HT1080 (cell line): ENCODE measurements around the gene MECP2. TPM values are rescaled to one million over a fixed set of nuclear protein-coding genes. Genes with fewer than 3 reads are reported as not detected.

ENCODE experiments used
- DNase-seq: peaks from one replicate; pipeline ENCODE4 v3.0.0-alpha.2; 2015; ENCODE audit warnings: low read depth
- total RNA-seq: library from RNA; depleted of rRNA; stranded (reverse); fragments of >200 nt; shearing (Covaris generic); gene quantifications from 2 replicates; pipeline ENCODE4 v1.2.3, GENCODE V29; 2014

The MECP2 gene
- total RNA-seq, 1 experiment from 2014 or later = 32.0 TPM

DNA sequence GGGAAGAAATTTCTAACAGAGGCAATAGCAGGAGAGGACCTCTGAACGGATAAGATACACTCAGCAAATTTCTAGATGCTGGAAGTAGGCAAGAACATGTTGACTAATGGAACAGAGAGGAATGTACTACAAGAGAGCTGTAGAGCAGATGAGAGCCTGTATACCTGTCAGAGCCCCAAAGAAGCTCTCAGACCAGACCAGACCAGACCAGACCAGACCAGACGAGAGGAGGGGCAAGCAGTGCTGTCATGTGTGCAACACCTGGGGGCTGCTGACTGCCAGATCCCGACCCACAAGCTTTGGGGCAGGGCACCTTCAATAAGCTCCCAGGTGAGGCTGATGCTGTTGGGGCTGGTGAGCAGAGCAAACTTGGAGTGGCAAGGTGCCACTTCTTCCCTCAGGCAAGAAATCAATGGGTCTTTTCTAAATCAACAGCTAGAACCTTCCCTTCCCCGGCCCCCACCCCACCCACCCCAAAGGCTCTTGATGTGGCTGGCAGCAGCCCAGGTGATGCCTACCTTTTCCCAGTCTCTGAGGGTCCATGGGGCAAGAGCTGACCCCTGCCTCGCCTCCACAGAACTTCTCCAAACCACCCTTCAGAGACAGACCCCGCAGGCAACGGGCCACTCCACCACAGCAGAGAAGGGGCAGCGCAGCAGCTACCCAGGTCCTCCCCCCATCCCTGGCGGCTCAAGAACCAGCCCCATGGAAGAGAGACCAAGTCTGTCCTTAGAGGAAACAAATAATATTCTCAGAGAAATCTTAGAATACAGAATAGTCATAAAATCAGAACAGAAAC lies 32.7 kb downstream of the MECP2 start:
- no peak for DNase-seq

DNA sequence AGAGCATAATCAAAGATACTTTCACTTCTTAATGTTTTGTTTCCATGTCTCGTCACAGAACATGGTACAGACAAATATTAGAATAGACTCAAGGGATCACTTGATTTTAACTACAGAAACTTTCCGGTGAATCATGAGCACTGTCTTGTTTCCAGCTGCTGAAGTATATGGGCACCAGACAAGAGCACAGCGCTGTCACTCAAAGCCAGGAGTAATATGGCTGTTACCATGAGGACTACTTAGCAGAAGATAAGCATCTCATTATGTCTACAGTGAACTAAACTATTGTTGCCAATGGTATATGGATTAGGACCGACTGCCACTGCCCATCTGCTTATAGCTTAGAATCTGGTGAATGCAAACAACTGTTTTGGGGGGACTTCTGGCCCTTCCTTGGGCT lies 34.3 kb downstream of the MECP2 start:
- no peak for DNase-seq

DNA sequence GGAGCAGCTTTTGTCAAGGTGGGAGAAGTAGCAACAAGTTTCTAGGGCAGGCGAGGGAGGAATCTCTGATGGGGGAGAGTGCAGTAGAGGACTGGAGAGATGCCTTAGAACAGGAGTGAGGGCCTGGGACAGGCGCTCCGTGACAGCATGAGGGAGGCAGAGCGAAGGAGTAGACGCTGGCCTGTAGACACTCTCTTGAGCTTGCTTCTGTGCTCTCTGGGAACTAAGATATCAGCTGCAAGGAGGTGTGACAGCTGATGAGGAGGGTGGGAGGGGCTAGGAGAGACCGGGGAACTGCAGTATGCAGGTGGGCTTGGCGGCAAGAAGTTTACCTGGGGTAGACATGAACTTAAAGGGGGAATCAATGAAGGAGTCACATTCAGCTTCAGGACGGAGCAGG lies 35.7 kb downstream of the MECP2 start:
- no peak for DNase-seq

DNA sequence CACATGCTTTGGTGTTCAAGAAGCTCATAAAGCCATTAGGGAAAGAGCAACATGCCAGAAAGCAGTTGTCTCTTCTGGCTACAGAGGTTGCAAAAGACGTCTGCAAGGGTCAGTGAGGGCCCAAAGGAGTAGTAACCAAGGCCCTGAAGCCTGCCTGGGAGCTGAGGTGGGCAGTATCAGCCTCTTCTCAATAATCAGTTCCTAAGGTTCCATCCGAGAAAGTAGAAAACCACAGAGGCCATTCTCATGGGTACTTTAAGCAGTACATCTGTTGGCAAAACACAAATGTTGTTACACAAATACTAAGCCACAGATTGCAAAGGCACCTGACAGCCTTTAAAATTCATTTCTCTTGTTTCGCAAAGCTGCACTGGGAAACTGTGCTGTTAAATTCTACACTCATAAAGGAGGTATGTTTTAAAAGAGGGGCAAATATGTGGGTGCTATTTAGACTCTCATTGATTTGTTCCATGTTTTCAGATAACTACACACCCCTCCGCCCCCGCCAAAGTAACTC lies 37.7 kb downstream of the MECP2 start:
- no peak for DNase-seq

DNA sequence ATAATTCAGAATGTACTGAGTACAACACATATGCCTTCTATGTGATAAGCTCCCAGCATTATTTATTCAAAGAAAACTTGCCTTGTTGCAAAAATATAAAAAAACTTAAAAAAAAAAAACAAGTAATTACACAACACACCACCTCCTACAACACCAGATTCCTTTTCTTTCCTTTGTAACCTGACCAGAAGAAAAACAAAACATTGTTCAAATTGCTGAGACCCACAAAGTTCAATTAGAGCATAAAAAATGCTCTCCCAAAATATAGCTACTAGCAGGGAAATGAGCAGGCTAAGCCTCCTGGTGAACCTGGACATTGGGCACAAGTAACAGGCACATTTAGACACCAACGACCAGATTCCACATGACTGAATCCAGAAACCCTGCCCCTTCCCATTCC lies 38.3 kb downstream of the MECP2 start:
- no peak for DNase-seq

DNA sequence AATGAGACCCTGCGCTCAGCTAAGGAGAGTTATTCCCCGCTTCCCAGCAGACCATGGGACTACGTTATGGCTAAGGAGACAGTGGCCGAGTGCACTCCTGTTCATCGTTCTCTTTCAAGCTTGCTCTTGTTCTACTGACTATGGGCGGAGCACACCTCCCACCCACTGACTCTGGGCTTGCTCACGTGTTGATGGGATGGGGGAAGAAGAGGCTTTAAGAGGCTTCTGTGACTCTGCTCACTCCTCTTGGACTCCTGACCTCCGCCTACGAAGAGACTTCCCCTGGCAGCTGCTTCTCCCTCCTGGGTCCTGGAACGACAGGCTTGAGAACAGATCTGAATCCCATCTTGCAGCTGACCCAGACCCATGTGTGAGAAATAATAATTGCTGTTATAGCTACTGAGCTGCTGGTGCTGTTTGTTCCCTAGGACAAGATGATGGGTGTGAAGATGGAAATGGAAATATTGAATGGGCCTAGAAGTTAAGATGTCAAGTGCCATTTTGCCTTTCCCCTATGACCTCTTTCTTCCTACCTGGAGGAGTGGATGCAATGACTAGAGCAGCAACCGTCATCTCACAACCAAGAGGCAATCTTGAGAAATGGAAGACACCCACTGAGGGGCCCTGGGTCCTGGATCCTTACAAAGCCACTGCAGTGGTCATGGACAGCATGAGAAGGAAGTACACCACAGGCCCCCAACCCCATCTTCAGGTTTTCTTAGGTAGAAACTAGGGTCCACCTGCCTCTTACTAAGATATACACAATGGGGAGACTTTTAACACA lies 39.1 kb downstream of the MECP2 start:
- no peak for DNase-seq

DNA sequence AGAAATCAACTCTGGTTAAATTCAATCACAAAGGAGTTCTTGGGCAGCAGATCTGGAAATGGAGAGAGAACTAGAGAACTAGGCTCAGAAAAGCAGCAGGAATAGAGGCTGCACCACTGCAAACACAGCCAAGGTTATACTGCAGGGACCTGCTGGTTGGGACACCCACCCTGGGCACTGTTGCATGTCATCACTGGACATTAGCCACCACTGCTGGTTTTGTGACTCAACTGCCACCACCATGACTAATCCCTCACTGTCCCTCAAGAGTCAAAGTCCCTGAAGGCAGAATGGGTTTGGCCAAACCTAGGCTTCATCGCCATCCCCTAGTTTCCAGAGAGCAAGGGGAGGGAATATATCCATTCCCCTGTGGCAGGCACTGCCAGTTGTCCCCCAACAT lies 39.7 kb downstream of the MECP2 start:
- DNase-seq = no peak

DNA sequence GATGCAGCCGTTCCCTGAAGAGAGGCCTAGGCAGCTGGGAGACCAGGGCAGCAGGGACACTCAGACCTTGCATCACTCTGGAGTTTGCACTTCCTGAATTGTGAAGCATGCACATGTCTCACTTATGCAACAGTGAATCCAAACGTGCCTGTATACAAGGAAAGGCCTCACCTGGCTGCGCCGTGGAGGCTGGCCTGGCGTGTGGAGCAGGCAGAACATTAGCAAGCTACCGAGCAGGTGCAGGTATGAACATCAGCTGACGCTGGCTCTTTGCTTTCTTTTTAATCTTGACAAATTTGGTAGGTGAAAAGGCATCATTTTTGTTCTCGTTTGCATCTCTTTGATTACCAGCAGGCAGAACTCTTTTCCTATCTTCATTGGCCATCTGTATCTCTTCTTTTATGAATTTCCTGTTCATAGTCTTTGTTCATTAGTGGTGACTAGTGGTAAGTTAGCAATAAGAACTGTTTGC lies 40.7 kb downstream of the MECP2 start:
- DNase-seq = no peak

DNA sequence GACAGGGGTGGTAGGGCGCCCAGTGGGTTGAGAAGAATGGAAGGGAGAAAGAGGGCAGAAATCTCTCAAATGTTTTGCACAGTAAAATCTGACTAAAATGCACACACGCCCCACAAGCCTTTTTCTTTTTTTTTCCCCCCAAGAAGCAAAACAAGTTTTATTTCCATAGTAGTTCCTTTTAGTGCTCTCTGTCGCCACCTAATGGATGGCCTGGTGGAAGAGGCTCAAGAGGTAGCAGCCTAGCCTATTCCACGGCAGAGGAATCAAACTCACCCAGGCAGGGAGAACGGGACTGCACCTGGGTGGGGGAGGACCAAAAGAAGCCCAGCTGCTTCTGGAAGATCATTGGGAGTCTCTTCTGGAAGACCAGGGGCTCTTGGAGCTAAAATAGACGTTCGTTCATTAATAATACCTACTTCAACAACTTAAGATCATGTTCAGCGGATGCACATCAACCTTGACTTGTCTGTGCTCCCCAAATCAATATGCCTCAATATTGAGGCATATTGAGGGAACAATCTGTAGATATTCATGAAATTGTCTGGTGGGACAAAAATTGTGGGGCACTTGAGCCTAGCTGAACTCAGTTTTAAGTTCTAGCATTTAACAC lies 46.2 kb downstream of the MECP2 start:
- DNase-seq = peak; percentile 29

DNA sequence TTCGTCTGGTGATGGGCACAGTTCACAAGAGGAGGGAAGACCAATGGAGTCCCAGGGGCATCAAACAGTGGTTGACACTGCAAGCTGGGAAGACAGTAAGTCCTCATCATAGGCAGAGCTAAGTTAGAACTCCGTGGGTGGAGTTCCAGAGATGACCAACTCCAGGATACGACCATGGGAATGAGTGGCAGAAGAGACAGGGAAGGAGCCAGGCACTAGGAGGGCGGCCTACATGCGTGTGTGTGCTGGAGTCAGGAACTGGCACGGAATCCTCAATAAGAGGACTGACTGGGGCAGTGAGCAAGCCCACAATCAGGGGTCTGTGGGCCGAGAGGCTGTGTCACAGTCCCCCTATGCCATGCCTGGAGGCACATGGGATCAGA lies 47.4 kb downstream of the MECP2 start:
- no peak for DNase-seq

DNA sequence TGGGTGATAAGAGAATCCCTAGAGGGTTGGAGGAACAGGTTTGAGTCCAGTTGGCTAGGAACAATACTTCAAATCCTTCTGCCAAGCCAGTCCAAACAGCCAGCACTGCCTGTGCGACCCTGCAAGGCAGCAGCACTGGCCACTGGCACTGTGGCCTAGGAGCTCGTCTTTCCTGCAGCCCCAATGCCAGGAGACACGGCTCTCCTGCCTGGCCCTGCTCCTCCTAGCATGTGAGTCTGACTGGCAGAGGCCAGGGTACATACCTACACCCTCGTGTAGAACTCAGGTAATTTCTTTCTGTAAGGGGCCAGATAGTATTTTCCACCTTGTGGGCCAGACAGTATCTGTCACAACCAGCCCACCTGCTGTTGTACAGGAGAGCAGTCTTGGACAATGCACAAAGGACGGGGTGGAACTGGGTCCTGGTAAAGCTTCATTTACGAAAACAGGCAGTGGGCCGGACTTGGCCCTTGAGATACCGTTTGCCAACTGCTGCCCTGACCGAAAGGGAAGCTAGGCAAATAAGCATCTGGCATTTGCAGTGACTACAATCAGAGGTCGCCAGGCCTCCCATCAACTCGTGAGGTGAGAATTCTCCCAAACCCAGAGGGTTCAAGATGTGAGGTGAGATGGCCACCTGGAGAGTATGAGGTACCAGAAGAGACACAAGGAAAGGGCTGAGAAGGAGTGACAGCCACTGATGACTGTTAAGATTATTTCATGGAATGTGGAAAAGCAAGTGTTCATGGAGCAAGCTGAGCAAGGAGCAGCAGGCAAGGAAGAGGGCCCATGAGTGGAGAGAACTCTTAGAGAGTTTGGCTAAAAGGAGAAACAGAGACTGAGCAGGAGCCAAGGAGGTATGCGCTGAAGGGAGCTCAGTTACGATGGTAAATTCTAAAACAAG lies 48.1 kb downstream of the MECP2 start:
- DNase-seq = no peak

DNA sequence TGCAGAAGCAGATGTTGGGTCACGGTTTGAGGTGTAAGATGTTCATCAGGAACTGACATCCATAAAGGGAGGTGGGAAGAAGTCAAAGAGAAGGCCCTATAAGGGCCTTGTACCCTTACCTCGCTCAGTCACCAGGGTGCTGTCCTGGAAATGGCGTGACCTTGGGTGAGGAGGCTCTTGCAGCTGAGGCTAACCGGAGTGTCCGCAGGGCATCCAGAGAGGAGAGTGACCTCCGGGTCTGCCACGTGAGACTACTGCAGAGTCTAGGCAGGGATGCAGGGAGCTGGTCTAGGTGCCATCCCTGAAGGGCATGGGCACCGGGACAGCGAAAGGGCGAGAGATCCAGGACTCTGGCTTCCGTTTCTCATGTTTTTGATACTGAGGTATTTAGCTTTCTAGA lies 49.1 kb downstream of the MECP2 start:
- no peak for DNase-seq

DNA sequence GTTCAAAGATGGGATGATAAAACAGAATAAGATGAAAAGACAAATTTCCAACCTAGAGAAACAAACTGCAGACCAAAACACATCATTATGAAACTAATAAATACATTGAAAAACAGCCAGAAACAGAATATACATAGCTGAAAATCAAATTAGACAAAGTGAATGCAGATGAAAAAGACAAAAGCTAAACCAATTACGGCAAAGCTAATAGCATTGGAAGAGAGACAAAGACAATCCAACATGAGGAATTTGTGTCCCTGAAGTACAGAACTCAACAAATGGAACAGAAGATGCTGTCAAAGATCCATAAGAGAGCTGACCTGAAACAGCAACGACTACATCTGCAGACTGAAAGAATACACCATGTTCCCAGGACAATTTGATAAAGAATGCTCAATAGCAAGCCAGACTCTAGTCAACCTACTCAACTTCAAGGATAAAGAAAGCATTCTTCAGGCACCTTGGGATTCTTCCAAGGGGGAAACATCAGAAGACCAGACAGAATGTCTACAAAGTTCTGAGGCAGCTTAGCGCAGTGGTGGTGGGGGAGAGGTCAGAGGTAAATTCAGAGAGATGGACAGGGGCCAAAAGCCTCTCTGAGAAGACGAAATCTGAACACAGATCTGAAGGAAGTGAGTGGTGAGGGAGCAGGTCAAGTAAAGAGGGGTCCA lies 50.4 kb downstream of the MECP2 start:
- DNase-seq = no peak

DNA sequence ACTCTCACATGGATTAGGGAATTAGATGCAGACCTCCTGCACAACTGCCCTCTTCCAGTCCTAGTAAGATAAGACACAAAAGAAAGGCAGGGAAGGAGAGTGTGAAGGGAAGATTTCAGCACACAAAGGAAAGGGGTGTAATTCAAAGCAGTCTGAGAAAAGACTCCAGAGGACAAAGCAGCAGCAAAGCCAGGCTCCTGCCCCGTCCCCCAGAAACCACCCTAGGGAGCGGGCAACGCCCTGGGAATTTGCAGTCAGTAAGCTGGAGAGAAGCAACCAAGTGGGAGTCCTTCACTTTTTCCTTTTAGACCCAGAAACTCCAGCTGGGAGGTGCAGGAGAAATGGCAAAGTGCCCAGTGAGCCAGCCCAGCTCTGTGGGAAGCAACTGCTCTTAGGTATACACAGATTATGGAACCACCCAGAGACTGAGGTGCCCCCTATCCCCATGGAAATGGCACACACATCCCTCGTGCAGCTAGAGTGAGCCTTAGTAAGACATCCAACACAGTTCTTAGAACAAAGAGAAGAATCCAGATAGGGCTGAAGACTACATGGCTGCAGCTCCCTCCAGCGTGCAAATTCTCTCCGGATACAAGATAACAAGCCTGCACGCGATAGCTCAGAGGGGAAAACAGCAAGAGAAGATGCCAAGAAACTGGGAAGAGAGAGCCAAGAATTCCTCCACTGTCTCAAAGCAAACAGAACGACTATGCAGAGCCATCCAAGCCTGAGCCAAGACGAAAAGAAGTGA lies 51.3 kb downstream of the MECP2 start:
- no peak for DNase-seq

DNA sequence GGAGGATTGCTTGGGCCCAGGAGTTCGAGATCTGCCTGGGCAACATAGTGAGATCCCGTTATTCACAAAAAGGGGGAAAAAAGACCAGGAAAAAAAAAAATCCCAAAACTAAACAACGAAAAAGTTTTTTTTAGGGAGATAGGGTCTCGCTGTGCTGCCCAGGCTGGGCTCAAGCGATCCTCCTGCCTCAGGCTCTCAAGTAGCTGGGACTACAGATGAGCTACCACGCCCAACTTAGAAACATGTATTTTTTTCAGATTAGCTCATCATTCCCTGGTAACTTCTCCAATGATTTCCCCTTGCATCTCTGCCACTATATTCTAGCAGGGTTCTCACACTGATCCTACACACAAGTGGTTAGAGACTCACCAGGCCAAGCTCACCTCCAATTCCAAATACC lies 53.4 kb downstream of the MECP2 start:
- DNase-seq = no peak

DNA sequence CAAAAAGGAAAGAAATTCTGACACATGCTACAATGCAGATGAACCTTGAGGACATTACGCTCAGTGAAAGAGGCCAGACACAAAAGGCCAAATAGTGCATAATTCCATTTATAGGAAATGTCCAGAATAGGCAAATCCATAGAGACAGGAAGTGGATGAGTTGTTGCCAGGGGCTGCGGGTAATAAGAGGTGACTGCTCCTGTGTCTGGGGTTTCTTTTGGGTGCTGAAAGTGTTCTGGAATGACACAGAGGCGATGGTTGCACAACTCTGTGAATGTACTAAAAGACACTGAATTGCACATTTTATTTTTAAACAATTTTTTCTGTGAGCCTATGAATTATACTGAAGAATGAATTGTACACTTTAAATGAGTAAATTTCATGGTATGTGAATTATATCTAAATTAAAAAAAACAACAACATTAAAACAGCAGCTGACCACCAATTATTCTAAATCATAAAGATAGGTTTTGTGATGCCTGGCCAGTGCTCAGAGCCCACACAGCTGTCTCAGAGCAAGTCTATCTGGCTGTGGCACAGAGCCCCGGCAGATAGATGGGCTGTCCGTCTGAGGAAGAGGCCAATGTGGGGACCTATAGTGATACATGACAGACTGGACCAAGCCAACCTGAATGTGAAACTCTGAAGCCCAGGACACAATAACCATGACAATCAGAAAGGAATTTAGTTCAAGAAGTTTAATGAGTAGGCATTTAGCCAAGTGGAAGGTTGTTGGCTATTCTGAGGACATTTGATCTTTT lies 54.3 kb downstream of the MECP2 start:
- peak; percentile 35 for DNase-seq

DNA sequence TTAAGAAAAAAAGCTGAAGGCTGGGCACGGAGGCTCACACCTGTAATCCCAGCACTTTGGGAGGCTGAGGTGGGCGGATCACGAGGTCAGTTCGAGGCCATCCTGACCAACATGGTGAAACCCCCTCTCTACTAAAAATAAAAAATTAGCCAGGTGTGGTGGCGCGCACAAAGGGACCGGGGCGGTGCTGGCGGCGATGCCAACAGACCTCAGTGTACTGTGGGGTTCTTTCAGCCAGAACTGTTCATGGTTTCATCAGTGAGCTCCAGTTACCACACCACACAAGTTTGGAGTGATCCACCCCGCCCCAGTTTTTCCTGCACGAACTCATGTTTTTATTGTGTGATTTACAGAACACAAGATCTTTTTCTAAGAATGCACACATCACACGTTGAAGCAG lies 56.7 kb downstream of the MECP2 start:
- DNase-seq = no peak

DNA sequence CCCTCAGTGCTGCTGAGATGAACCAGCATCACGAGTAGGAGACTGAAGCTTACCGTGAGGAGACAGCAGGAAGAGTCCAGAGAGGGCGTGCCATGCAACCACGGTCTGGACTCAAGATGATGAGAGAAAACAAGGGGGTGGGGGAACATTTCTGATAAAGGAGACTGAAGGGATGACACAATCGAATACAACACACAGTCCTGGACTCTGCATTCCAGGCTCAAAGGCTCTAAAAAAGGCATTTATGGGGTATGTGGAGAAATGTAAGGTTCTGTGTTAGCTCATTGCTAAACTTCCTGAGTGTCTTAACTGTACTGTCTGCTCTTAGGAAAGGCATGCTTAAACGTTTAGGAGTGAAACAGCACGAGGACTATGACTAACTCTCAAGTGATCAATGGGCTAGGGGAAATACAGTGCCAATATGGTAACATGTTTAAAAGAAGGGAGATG lies 57.2 kb downstream of the MECP2 start:
- DNase-seq = peak; percentile 45

DNA sequence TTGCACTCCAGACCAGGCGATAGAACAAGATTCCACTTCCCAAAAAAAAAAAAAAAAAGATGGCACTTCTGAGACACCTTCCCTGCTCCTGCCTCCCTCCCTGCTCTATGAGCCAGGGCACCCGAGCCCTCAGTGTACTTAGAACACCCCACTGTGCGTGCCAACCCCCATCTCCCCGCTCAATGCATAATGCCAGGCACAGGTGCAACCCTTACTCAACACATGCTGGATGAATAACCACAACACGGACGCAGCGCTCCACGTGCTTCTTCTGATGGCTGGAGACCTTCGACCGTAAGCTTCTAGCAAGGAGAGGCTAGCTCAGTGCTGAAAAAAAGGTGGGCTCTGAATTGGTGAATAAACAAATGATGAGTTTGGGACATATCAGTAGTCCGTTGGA lies 57.9 kb downstream of the MECP2 start:
- no peak for DNase-seq
